ENCODE measurements around the gene RPL15.

GRCh38 chr3:23968463-23969184, 51.7 kb downstream of the RPL15 start:
- TF ChIP-seq CTCF (IDR thresholded peaks at IDR 0.05) (no peak), POLR2A (IDR thresholded peaks at IDR 0.05) (no peak)
